Thymus (tissue), 11 donors: ENCODE results near the gene INSR. TPM values are rescaled to one million over a fixed set of nuclear protein-coding genes. Genes with fewer than 3 reads are reported as not detected.

ENCODE experiments used
- DNase-seq, 9 donors: peaks; one replicate each; pipeline ENCODE4 v3.0.0-alpha.2; 2013; ENCODE audit warnings: low spot score in 9 of 9, low read depth in 6 of 9, missing footprints in 1 of 9
- H3K27ac ChIP-seq, 2 donors: one replicate each; pipeline ENCODE4 v1.5.1; 2013; ENCODE audit warnings: control low read depth in 1 of 2, low read depth in 1 of 2, low read length in 1 of 2, mild to moderate bottlenecking in 1 of 2, moderate library complexity in 1 of 2
- H3K27me3 ChIP-seq, 2 donors: one replicate each; pipeline ENCODE4 v1.5.1; 2013; ENCODE audit warnings: low read length in 1 of 2; ENCODE audit not compliant: control insufficient read depth in 2 of 2, insufficient read depth in 1 of 2
- H3K36me3 ChIP-seq, 2 donors: one replicate each; pipeline ENCODE4 v1.5.1; 2013; ENCODE audit warnings: low read length in 1 of 2, mild to moderate bottlenecking in 1 of 2, moderate library complexity in 1 of 2; ENCODE audit not compliant: control insufficient read depth in 2 of 2, insufficient read depth in 2 of 2
- H3K4me1 ChIP-seq, 2 donors: one replicate each; pipeline ENCODE4 v1.5.1; 2013; ENCODE audit warnings: low read length in 2 of 2; ENCODE audit not compliant: control insufficient read depth in 2 of 2, insufficient read depth in 2 of 2
- H3K4me3 ChIP-seq, 2 donors: one replicate each; pipeline ENCODE4 v1.5.1; 2013; ENCODE audit warnings: low read length in 2 of 2, control low read depth in 1 of 2, mild to moderate bottlenecking in 1 of 2
- H3K9me3 ChIP-seq, 2 donors: one replicate each; pipeline ENCODE4 v1.5.1; 2013; ENCODE audit warnings: low read length in 1 of 2, mild to moderate bottlenecking in 1 of 2; ENCODE audit not compliant: control insufficient read depth in 2 of 2, insufficient read depth in 1 of 2
- WGBS: extraction: QIAGEN DNeasy Blood & Tissue Kit; methylation state at CpG from one replicate; pipeline ENCODE4 v1.1.7; 2013; 5-methylcytosine and 5-hydroxymethylcytosine counted together
- polyA plus RNA-seq: library from polyadenylated mRNA; stranded (reverse); fragments of 200-250 nt; gene quantifications from one replicate; pipeline ENCODE4 v1.2.3, GENCODE V29; 2013
- total RNA-seq: library from RNA; stranded (reverse); fragments of 120-200 nt; gene quantifications from one replicate; pipeline ENCODE4 v1.2.4, GENCODE V29; 2013
- donor health status: healthy.

Gene INSR
- total and polyA plus RNA-seq, 2 donors, result 5.5 to 6.0 TPM

GRCh38 chr19:7224995-7225394, 69.2 kb downstream of the INSR start:
- no peaks in the 10 kb centered on the region for H3K9me3 ChIP-seq
- H3K36me3 ChIP-seq, result no peaks in the 10 kb centered on the region
- peaks cover 12 to 26% of the 10 kb centered on the region in 2 donors for H3K4me1 ChIP-seq
- no peaks in the 10 kb centered on the region for H3K27me3 ChIP-seq
- H3K27ac ChIP-seq, result no peak overlapping the region
- WGBS, result 96% methylated on average over 7 of the region's 7 CpGs
- DNase-seq, result no peak
- no peak overlapping the region for H3K4me3 ChIP-seq

GRCh38 chr19:7224209-7224686, 70.0 kb downstream of the INSR start:
- H3K9me3 ChIP-seq, result no peaks in the 10 kb centered on the region
- no peaks in the 10 kb centered on the region for H3K27me3 ChIP-seq
- DNase-seq, result peak in 1 of 9 donors; percentile 24
- WGBS, result 91% methylated on average over 18 of the region's 18 CpGs
- H3K36me3 ChIP-seq, result no peaks in the 10 kb centered on the region
- H3K4me1 ChIP-seq, result peaks cover 12 to 26% of the 10 kb centered on the region in 2 donors
- no peak overlapping the region for H3K4me3 ChIP-seq
- no peak overlapping the region for H3K27ac ChIP-seq

- Histone ChIP-seq H3K27ac (no peak overlapping the region), H3K36me3 (no peaks in the 10 kb centered on the region), H3K4me1 (peaks cover 12 to 26% of the 10 kb centered on the region in 2 donors), H3K9me3 (no peaks in the 10 kb centered on the region), H3K27me3 (no peaks in the 10 kb centered on the region), H3K4me3 (no peak overlapping the region)
- no peak for DNase-seq
- WGBS, result 100% methylated on average over 1 of the region's 1 CpG
Observed at GRCh38 chr19:7223429-7223828, 70.8 kb downstream of the INSR start.

- no peaks in the 10 kb centered on the region for H3K36me3 ChIP-seq
- no peak for DNase-seq
- WGBS, result 88% methylated on average over 2 of the region's 2 CpGs
- no peaks in the 10 kb centered on the region for H3K9me3 ChIP-seq
- H3K27ac ChIP-seq, result no peak overlapping the region
- no peaks in the 10 kb centered on the region for H3K4me1 ChIP-seq
- no peaks in the 10 kb centered on the region for H3K27me3 ChIP-seq
- no peak overlapping the region for H3K4me3 ChIP-seq
Observed at GRCh38 chr19:7219056-7219455, 75.2 kb downstream of the INSR start.

- Histone ChIP-seq H3K27me3 (no peaks in the 10 kb centered on the region), H3K27ac (no peak overlapping the region), H3K4me1 (no peaks in the 10 kb centered on the region), H3K36me3 (no peaks in the 10 kb centered on the region), H3K9me3 (no peaks in the 10 kb centered on the region), H3K4me3 (no peak overlapping the region)
- 92% methylated on average over 6 of the region's 6 CpGs for WGBS
- no peak for DNase-seq
Observed at GRCh38 chr19:7217861-7218260, 76.4 kb downstream of the INSR start.

GRCh38 chr19:7216373-7216902, 77.8 kb downstream of the INSR start:
- no peak for DNase-seq
- H3K36me3 ChIP-seq, result no peaks in the 10 kb centered on the region
- no peaks in the 10 kb centered on the region for H3K9me3 ChIP-seq
- H3K4me3 ChIP-seq, result no peak overlapping the region
- WGBS, result 92% methylated on average over 15 of the region's 15 CpGs
- H3K27me3 ChIP-seq, result no peaks in the 10 kb centered on the region
- H3K27ac ChIP-seq, result no peak overlapping the region
- H3K4me1 ChIP-seq, result no peaks in the 10 kb centered on the region

GRCh38 chr19:7215176-7215575, 79.0 kb downstream of the INSR start:
- Histone ChIP-seq H3K27ac (no peak overlapping the region), H3K27me3 (no peaks in the 10 kb centered on the region), H3K9me3 (no peaks in the 10 kb centered on the region), H3K4me3 (no peak overlapping the region), H3K4me1 (no peaks in the 10 kb centered on the region), H3K36me3 (no peaks in the 10 kb centered on the region)
- DNase-seq, result no peak
- 95% methylated on average over 7 of the region's 7 CpGs for WGBS

GRCh38 chr19:7214324-7215089, 79.7 kb downstream of the INSR start:
- Histone ChIP-seq H3K9me3 (no peaks in the 10 kb centered on the region), H3K27me3 (no peaks in the 10 kb centered on the region), H3K4me3 (no peak overlapping the region), H3K4me1 (no peaks in the 10 kb centered on the region), H3K27ac (no peak overlapping the region), H3K36me3 (no peaks in the 10 kb centered on the region)
- DNase-seq, result no peak
- 95% methylated on average over 10 of the region's 10 CpGs for WGBS

- no peak overlapping the region for H3K27ac ChIP-seq
- no peaks in the 10 kb centered on the region for H3K9me3 ChIP-seq
- DNase-seq, result no peak
- H3K27me3 ChIP-seq, result no peaks in the 10 kb centered on the region
- no peaks in the 10 kb centered on the region for H3K36me3 ChIP-seq
- WGBS, result 89% methylated on average over 14 of the region's 14 CpGs
- no peak overlapping the region for H3K4me3 ChIP-seq
- H3K4me1 ChIP-seq, result no peaks in the 10 kb centered on the region
Observed at GRCh38 chr19:7213628-7214323, 80.4 kb downstream of the INSR start.
